Dermis microvascular lymphatic vessel endothelial cell (primary cell): ENCODE results near the gene AVPR1A. TPM values are rescaled to one million over a fixed set of nuclear protein-coding genes. Genes with fewer than 3 reads are reported as not detected.
A peak's percentile ranks its signal among the peaks of the same experiment; 100 is the strongest.
"Not testable (repeated sequence)": the region's sequence is repeated elsewhere in the genome, so short reads cannot be mapped to it uniquely, and the experiment has no call there.

Experiments used
- DNase-seq, 2 donors: peaks; one replicate each; pipeline versions ENCODE4 v3.0.0 to v3.0.0-alpha.2; 2010; ENCODE audit warnings: low read depth in 2 of 2
- total RNA-seq: library from RNA; depleted of rRNA; stranded (reverse); fragments of >200 nt; gene quantifications from 2 replicates; pipeline ENCODE4 v1.2.1, GENCODE V29; 2014

Gene AVPR1A
- not detected in 2 replicates for total RNA-seq

DNA sequence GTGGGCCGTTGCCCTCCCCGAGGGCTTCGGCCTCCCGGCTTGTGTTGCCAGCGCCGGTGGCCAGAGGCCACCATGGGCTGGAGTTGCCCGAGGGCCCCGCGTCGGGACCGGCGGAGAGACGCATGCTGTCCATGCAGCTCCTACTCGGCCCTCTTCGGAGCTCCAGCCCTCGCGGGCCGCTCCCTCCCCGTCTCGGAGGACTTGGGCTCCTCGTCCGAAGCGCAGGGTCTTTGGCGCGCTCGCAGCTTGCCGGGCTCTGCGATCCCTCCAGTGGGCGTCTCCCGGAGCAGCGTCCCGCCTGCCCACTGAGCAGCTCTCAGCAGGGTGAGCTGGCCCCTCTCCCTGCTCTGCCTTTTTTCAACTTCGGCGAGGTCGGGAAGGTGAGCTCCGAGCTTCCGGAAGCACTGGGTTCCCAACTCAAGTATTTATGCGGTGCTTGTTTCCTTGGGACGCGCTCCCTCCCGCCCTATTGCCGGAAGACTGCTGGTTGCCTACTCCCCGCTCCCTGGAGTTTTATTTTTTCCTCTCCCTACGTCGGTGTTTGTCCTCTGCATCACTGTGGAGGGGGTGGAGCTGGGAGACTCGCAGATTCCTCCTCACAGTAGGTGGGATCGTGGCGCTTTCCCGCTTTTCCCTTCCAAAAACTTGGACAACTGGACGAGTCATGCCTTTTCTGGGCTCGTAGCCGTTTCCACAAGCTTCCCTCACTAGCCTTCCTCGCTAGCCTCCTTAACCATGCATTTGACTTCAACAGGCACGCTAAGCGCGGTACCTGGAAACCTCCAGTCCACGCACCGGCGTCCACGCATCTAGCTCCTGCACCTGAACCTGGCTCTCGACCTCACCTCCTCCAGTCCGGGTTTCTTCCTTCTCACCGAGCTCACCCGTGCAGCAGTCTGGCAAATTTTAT is at the start of gene AVPR1A:
Gene AVPR1A (minus strand): TSS at position 489 of the 910 bp plus-strand sequence. CDS start 365 bp downstream, at position 124.
- no peak for DNase-seq

DNA sequence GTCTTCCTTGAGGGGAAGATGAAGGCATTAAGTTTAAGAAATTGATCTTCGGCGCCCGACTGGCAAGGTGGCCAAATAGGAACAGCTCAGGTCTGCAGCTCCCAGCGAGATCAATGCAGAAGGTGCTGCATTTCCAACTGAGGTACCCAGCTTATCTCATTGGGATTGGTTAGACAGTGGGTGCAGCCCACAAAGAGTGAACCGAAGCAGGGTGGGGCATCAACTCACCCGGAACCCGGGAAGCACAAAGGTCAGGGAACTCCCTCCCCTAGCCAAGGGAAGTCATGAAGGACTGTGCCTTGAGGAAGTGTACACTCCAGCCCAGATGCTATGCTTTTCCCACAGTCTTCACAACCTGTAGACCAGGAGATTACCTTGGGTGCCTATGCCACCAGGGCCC is 45.2 kb upstream of the AVPR1A start:
- DNase-seq: no peak

DNA sequence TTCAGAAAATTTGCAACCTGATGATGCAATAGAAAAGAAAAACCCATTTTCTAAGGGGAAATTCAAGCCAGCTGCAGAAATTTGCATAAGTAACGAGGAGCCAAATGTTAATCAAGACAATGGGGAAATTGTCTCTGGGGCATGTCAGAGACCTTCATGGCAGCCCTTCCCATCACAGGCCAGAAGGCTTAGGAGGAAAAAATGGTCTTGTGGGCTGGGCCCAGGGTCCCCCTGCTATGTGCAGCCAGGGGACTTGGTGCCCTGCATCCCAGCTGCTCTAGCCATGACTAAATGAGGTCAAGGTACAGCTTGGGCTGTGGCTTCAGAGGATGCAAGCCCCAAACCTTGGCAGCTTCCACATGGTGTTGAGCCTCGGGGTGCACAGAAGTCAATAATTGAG is 28.2 kb upstream of the AVPR1A start:
- DNase-seq: no peak

DNA sequence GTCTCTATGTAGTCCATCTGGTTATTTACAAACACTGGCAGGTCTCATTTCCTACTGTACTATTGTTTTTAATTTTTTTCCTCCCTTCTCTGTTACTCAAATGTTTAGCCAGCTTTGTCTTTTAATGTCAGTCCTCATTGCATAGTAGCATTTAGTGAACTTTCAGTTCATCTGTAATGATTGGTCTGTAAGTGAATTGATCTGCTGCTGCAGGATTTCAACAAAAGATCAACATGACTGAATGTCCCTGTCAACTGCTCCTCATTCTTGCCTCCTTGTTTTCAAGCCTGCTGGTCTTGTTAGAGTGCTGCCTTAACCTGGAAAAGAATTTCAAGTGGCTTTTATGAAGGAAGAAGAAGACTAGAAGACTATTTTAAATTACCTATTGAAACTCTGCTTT is 19.3 kb upstream of the AVPR1A start:
- DNase-seq: no peak

DNA sequence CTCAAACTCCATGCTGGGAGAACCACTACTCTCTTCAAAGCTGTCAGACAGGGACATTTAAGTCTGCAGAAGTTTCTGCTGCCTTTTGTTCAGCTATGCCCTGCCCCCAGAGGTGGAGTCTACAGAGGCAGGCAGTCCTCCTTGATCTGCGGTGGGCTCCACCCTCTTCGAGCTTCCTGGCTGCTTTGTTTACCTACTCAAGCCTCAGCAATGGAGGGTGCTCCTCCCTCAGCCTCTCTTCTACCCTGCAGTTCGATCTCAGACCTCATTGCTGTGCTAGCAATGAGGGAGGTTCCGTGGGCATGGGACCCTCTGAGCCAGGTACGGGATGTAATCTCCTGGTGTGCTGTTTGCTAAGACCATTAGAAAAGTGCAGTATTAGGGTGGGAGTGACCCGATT is 16.7 kb upstream of the AVPR1A start:
- DNase-seq: not testable (repeated sequence)

DNA sequence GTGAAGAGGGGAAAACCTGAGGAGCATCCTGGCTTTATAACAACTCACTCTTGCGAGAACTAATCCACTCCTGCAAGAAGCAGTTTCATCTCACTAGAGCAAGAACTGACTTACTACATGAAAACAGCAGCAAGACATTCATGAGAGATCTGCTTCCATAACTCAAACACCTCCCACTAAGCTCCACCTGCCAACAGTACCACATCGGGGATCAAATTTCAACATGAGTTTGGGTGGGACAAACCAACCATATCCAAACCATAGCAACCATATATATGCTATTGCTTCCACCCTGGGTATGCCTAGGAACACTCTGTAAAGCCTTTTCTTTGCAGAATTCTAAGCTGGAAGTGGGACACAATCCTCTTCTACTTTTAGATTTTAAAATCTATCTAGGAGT is 13.9 kb upstream of the AVPR1A start:
- no peak for DNase-seq

DNA sequence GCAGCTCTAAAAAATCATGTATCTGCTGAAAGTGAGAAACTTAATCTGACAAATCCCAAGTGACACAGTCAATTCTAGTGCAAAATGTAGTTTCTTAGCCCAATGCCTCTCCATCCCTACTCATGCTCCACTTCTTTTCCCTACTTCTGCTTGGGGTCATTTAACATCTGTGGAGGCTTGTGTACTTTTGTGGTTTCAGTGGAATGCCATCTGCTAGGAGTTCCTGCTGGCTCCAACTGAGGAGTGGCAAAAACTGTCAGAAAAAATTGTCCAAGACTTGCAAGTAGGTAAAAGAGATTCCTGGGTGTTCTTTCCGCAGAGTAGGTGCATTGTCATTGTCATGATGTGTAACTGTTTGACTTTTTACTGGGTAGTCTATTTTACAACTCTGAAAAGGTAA is 12.5 kb upstream of the AVPR1A start:
- DNase-seq: no peak

DNA sequence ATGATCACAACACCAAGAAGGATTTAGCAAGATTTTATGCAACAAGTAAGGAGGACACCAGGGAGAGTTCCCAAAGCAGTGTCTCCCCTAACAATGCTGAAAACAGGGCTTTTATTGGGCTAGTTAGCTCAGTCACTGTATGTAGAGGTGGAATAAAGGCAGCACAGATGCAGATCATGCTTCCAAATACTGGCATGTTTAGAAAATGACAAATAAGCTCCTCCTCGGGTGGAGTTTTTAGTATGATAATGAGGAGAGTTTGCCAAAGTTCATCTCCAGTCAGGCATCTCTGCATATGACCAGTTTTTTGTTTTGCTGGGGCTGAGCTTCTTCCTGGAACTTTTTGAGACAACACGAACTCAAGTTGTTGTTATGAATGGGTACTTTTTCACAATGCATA is 4.4 kb upstream of the AVPR1A start:
- DNase-seq: no peak

DNA sequence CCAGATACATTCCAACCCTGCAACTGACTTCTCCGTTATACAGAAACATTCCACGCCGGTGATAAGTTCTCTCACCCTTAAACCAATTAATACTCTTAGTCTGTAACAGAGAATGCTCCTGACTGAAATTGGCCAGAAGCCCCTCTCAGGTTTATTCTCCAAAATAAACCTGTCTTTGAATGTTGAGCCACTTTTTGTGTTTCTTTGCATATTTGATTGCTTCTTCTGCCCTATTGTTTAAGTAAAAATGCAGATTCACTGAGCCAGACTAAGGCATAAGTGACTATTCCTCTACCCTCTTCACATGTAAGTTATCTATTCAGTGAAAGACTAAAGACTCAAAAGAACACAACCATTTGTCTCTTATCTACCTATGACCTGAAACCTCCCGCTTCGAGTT is 3.6 kb upstream of the AVPR1A start:
- DNase-seq: no peak

DNA sequence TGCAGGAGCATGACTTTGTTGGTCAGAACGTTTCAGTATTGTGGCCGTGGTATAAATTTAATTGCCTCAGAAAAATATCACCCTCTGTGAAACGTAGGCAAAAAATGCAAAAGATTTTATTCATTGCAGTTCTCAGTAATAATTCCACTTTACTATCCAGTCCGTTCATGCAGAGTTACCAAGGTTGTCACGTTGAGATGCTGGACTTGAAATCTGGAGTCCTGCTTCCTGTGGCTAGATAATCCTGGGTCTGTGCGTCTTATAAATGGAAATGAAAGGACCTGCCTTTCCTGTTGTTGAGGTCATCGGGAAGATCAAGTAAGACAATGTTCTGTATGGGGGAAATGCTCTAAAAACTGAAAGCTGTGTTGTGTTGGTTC is 1.3 kb upstream of the AVPR1A start:
- no peak for DNase-seq

DNA sequence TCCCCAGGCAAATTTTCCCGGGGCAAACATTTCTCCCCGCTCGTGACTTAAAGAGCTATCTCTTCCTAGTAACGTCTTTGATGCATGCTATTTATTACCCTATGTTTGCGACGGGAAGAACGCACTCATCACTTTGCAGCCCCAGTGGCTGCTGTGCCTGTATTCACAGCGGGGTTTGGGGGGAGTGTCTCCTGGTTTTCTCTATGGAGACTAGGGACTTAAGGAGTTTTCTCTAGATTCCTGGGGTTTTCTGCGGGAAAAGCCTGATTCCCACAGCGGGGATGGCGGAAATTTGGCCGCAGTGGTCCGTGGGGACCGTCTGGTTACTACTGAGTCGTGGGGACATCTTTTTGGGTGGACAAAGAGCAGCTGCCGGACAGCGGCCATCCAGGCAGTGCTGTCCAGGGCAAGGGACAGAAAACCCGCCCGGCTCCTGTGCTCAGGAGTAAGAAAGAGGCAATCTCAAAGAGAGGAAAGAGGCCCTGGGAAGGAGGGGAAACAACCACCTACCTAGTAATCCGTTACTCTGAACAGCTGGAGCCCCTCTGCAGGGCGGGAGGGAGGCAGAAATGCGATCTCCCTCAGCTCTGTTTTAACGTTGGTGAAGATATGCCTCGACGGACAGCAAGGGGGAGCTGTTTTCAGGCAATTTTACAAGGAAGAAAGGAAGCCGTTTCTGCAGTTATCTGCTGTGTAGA is 771 bp upstream of the AVPR1A start:
- peak; percentile 22 to 51 for DNase-seq

DNA sequence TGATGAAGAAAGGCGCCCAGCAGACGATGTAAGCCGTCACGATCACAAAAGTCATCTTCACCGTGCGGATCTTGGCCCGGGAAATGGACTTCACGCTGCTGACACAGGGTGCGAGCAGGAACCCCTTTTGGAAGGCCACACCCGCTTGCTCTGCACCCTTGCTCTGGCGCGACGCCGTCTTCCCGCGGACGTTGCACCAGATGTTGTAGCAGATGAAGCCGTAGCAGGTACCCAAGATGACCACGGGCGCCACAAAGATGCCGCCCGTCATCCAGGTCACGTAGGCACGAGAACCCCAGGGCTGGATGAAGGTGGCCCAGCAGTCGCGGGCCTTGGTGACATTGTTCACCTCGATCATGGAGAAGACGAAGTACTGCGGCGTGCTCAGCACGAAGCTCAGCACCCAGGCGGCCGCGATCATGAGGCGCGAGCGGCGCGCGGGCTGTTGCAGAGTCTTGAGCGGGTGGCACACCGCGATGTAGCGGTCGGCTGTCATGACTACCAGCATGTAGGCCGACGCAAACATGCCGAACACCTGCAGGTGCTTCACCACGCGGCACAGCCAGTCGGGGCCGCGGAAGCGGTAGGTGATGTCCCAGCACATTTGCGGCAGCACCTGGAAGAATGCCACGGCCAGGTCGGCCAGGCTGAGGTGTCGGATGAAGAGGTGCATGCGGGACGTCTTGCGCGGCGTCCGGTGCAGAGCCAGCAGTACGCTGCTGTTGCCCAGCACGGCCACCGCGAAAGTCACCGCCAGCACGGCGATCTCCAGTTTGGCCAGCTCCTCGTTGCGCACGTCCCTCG is 890 bp downstream of the AVPR1A start:
- no peak for DNase-seq

DNA sequence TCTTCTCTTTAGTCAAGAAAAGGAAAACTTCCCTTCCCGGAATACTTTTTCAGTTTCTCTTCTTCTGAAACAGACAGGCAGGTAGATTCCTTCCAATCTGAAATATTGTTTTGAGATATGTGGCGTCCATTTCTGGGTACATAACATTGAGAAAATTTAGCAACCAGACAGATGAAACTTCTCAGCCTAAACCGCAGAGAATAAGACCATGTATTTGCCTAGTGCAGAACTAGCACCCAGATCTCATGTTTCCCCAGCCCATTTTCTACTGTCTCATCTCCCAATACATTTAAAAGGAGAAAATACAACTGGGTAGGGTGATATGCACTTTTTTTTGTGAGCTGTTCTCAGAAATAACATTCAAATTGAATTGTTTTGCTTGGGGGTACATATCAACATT is 6.4 kb downstream of the AVPR1A start:
- no peak for DNase-seq

DNA sequence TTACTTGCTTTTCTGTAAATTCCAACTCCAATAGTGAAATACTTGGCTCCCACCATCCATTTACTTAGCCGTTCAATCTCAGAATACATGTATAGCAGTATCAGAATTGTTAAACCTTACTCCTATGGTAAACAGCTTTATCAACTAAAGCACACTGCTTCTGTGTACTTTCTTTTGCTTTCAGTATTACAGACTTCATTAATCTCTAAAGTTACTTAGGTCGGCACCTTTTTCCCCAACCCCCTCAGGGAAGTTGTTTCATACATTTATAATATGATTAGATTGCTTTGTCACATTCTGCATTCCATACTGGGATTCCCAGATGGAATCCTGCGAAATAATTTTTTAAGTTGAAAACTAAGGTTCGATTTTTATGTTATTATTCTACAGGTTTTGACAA is 12.5 kb downstream of the AVPR1A start:
- no peak for DNase-seq

DNA sequence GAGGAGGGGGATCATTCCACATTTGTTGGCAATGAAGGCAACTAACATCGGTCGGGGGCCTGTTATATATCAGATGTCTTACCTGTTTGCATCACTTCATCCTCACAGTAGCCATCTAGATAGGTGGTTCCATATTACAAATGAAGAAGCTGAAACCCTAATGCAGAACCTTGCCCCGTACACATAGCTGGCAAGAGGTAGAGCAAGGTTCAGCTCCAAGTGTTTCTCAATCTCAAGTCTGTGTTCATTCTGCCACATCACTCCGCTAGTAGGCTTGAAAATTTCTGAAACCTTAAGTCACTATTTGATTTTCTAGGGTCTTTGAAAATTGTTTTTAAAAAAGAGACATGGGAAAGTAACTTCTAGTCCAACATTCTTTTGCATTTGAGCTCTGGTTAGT is 17.0 kb downstream of the AVPR1A start:
- DNase-seq: no peak

DNA sequence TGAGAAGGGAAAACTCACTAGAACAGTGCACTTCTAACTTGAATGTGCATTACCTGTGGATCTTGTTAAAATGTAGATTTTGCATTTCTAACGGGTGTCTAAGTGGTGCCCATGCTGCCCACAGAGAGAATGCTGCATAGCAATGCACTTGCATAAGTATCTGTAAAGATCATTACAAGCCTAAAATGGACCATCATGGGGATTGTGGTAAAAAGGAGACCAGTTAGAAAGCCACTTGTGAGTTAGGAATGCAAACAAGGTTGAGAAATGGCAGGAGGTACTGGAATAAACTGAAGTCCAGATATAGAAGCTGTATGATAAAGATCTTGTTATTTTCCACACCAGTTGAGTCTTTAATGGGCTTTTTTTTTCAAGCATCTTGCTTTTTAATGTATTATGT is 18.8 kb downstream of the AVPR1A start:
- DNase-seq: no peak

DNA sequence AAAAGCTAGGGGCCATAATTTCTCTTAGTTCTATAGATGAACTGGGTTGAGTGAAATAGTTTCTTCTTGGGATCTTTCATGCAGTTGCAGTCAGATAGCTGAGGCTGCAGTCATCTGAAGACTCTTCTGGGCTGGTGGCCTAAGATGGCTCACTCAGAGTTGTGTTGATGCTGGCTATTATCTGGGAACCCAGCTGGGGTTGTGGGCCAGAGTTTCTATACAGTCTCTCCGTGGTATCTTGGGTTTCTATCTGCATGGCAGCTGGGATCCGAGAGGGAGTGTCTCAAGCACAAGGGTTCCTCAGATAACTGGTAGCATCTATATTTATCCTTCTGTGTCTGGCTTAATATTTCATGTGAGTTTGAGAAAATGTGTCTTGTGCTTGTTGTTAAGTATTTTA is 21.1 kb downstream of the AVPR1A start:
- DNase-seq: no peak

DNA sequence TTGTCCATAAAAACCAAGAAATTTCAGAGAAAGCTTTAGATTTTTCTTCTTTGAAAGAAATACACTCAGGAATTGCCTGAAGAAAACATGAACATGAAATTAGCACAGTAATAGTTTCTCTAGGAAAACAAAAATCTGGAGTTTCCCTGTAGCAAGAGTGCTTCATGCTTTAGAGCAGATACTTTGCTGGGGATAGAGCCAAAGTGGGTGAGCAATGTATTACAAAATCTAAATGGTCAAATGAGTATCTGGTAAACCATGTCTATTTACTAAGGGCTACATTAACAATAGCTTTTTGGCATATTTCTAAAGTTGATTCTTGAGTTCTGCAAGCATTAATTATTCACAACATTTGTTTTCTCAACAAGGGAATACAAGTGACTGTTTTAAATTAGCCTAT is 26.2 kb downstream of the AVPR1A start:
- DNase-seq: no peak

DNA sequence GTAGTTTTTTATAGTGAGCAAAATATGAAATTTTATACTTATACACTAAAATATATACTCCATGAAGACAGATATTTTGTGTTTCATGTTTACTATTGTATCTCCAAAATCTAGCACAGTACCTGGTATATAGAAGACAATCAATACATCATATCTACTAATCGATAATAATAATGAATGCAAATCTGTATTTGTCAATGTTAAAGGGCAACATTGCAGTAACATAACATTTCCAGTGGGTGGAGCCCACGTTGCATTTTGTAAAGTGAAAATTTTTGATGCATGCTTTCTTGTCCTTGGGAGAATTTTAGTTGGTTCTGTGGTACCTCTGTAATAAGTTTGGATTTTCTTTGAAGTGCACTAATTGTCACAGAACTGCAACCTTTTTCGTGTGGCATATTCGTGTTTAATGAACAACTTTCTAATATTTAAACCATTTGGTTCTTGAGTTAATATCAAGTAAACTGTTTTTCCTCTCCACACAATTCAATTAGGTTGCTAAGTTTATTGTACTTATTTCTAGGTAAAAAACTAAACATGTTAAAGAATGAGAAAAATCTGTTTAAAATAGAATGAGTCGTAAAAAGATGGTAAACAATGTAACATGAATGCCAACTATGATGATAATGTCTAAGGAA is 47.4 kb downstream of the AVPR1A start:
- DNase-seq: peak; percentile 10 to 41

DNA sequence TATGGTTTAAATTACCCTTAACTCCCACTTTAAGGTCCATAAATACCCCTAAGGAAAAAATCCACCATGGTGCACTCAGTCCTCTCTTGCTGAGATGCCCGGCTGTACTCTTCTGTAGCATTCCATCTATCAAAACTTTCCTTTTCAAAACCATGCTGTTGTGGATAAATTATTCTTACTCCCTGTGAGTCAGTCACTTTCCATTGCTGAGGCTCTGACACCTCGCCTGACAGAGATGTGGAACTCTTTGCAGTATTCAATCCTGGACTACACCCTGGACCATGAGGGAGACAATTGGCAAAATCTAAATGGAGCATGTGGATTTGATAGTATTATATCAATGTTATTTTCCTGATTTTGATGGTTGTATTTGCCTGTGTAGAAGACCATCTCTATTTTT is 49.1 kb downstream of the AVPR1A start:
- no peak for DNase-seq

DNA sequence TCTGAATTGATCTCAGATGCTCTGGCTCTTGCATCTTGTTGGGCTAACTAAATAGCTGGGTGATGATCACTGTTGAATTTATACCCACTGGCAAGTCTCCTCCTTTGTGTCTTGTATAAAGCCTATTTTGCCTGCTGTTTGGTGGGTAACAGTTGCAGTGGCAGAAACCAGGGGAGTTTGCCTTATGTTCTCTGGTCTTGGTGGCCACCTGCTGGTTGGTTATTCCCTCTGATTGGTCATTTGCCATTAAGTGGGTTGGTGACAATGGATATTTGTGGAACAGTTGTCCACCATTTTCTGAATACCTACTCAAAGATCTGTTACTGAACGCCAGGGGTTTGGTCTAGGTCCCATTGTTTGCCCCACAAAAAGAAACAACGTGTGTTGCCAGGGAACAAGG is 52.1 kb downstream of the AVPR1A start:
- DNase-seq: no peak
